K562 (cell line): ENCODE data around the gene TCF4. TPM values are rescaled to one million over a fixed set of nuclear protein-coding genes. Genes with fewer than 3 reads are reported as not detected.

Source experiments
- BRD4 ChIP-seq: fragments of 200-600 bp; sonication (generic); IDR thresholded peaks from 2 replicates; pipeline ENCODE4 v1.6.1; 2017; ENCODE audit warnings: inconsistent platforms
- C11orf30 ChIP-seq: fragments of 450-650 bp; IDR thresholded peaks from 2 replicates; pipeline ENCODE4 v1.6.1; 2016; ENCODE audit warnings: low read depth, mild to moderate bottlenecking
- DDX20 ChIP-seq: fragments of 450-650 bp; IDR thresholded peaks from 2 replicates; pipeline ENCODE4 v1.6.1; 2016; ENCODE audit warnings: missing genetic modification characterization, low read depth, mild to moderate bottlenecking, missing compliant biosample characterization, moderate library complexity
- EHMT2 ChIP-seq: fragments of 450-650 bp; IDR thresholded peaks from 2 replicates; pipeline ENCODE4 v1.6.1; 2018; ENCODE audit warnings: antibody characterized with exemption
- HDAC8 ChIP-seq: fragments of 450-650 bp; IDR thresholded peaks from 2 replicates; pipeline ENCODE4 v1.6.1; 2016; ENCODE audit warnings: mild to moderate bottlenecking, missing genetic modification characterization, moderate library complexity, missing compliant biosample characterization
- JUNB ChIP-seq: fragments of 450-650 bp; formaldehyde crosslinking; conservative IDR thresholded peaks from 2 replicates; pipeline ENCODE4 v1.4.0; 2020; ENCODE audit warnings: mild to moderate bottlenecking
- KDM1A ChIP-seq, 2 experiments: fragments of 450-650 bp; IDR thresholded peaks; 2 replicates each; pipeline ENCODE4 v1.6.1; 2016; ENCODE audit warnings: mild to moderate bottlenecking in 2 of 2
- MAFK ChIP-seq: IDR thresholded peaks from 2 replicates; pipeline ENCODE4 v1.6.1; 2011; ENCODE audit warnings: low read length, improper control_type of control experiment
- MBD2 ChIP-seq: sonication (generic); IDR thresholded peaks from 2 replicates; pipeline ENCODE4 v1.6.1; 2016; ENCODE audit warnings: low read depth, borderline replicate concordance
- NCOA4 ChIP-seq: fragments of 450-650 bp; IDR thresholded peaks from 2 replicates; pipeline ENCODE4 v1.6.1; 2018; ENCODE audit warnings: mild to moderate bottlenecking; ENCODE audit not compliant: partially characterized antibody
- NFYB ChIP-seq: IDR thresholded peaks from 2 replicates; pipeline ENCODE4 v1.6.1; 2011; ENCODE audit warnings: mild to moderate bottlenecking, moderate library complexity; ENCODE audit not compliant: insufficient read length; ENCODE audit errors: extremely low read depth
- RBM34 ChIP-seq: fragments of 200-400 bp; formaldehyde crosslinking; IDR thresholded peaks from 2 replicates; pipeline ENCODE4 v1.6.1; 2018; ENCODE audit warnings: low read length, borderline replicate concordance; ENCODE audit not compliant: insufficient read depth
- SNRNP70 ChIP-seq: fragments of 200-400 bp; formaldehyde crosslinking; optimal IDR thresholded peaks from 2 replicates; pipeline ENCODE3; 2017; ENCODE audit warnings: low read depth, low read length
- STAT5B ChIP-seq: fragments of 250-450 bp; sonication (Bioruptor Pico); IDR thresholded peaks from 2 replicates; pipeline ENCODE4 v1.8.0; 2021; ENCODE audit warnings: mild to moderate bottlenecking, inconsistent platforms
- TCF3 ChIP-seq: sonication (generic); formaldehyde crosslinking; IDR thresholded peaks from 2 replicates; pipeline ENCODE4 v1.4.0; 2020; ENCODE audit warnings: mild to moderate bottlenecking, missing genetic modification reagents
- TCFL5 ChIP-seq: fragments of 250-450 bp; sonication (Bioruptor Pico); conservative IDR thresholded peaks from 2 replicates; pipeline ENCODE4 v1.6.1; 2021; ENCODE audit warnings: mild to moderate bottlenecking, moderate library complexity, matching md5 sums
- ZNF212 ChIP-seq: fragments of 450-650 bp; formaldehyde crosslinking; IDR thresholded peaks from 2 replicates; pipeline ENCODE4 v1.4.0; 2020; ENCODE audit warnings: mild to moderate bottlenecking
- ZNF668 ChIP-seq: fragments of 250-450 bp; sonication (Bioruptor Pico); IDR thresholded peaks from 2 replicates; pipeline ENCODE4 v1.8.0; 2022; ENCODE audit warnings: mild to moderate bottlenecking, inconsistent platforms
- polyA plus RNA-seq, 8 experiments: library from polyadenylated mRNA; depleted of rRNA in 4 of 8; stranded (reverse) in 5 of 8; unstranded in 3 of 8; fragments of >200 nt; fragmentation: Nextera tagmentation in 2 of 8; fragmentation: Illumina TruSeq in 1 of 8; extraction: Ambion mirVana in 2 of 8; extraction: Trizol in 1 of 8; gene quantifications; 2 replicates each; pipeline versions ENCODE4 v1.2.1 to v1.2.3, GENCODE V29; 2011 to 2014; ENCODE audit warnings: inconsistent platforms in 1 of 8, missing spikeins in 1 of 8
- total RNA-seq, 7 experiments: library from RNA; depleted of rRNA in 6 of 7; stranded (reverse); fragments of >200 nt in 6 of 7; fragmentation: Illumina TruSeq in 2 of 7; extraction: Trizol in 2 of 7; gene quantifications; 2 replicates each; pipeline versions ENCODE4 v1.2.1 to v1.2.3, GENCODE V29; 2011 to 2021; ENCODE audit warnings: low replicate concordance in 1 of 7
- TF ChIP-seq, protein P1 (sequence below): fragments of 250-450 bp; sonication (Bioruptor Pico); IDR thresholded peaks from 2 replicates; pipeline ENCODE4 v1.8.0; 2022; ENCODE audit warnings: inconsistent platforms, mild to moderate bottlenecking, moderate library complexity, borderline replicate concordance
- TF ChIP-seq, protein P2 (sequence below): fragments of 450-650 bp; formaldehyde crosslinking; IDR thresholded peaks from 2 replicates; pipeline ENCODE4 v1.4.0; 2022; ENCODE audit warnings: mild to moderate bottlenecking, moderate library complexity
- TF ChIP-seq, protein P3 (sequence below): sonication (generic); formaldehyde crosslinking; IDR thresholded peaks from 2 replicates; pipeline ENCODE4 v1.8.1; 2022; ENCODE audit warnings: missing genetic modification reagents
- TF ChIP-seq, protein P4 (sequence below): fragments of 250-450 bp; sonication (Bioruptor Pico); IDR thresholded peaks from 2 replicates; pipeline ENCODE4 v1.4.0; 2020; ENCODE audit warnings: mild to moderate bottlenecking, moderate library complexity
- TF ChIP-seq, protein P5 (sequence below): fragments of 450-650 bp; formaldehyde crosslinking; IDR thresholded peaks from 2 replicates; pipeline ENCODE4 v1.4.0; 2020; ENCODE audit warnings: mild to moderate bottlenecking, moderate library complexity
- TF ChIP-seq, protein P6 (sequence below), 2 experiments: fragments of 450-650 bp; IDR thresholded peaks; 2 replicates each; pipeline ENCODE4 v1.6.1; 2016

TCF4 gene
- total and polyA plus RNA-seq, 9 of the 15 experiments (the other 6 are each of a cell fraction or from before 2014, with no cell fraction given): 4.8 to 24.7 (median 15.2) TPM

DNA sequence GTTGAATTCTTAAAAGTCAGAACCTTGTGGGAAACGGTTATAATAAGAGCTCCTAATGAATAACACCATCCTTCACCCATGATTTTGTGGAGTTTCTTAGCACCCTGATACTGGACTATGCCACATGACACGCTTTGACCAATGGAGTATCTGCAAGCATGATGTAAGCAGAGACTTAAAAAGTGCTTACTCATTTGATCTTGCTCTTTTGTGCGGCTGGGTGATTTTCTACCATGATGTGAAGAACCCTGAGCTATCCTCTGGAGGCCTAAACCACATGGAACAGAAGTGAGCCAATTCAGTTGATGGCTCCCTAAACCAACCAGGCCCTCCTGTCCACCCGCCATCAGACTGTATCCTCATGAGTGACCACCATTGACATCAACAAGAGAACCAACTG lies 70.9 kb downstream of the TCF4 start (continued):
- TF ChIP-seq, protein P1, sequence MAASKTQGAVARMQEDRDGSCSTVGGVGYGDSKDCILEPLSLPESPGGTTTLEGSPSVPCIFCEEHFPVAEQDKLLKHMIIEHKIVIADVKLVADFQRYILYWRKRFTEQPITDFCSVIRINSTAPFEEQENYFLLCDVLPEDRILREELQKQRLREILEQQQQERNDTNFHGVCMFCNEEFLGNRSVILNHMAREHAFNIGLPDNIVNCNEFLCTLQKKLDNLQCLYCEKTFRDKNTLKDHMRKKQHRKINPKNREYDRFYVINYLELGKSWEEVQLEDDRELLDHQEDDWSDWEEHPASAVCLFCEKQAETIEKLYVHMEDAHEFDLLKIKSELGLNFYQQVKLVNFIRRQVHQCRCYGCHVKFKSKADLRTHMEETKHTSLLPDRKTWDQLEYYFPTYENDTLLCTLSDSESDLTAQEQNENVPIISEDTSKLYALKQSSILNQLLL (CRISPR knock-in tag): no peak
- TF ChIP-seq, protein P2, sequence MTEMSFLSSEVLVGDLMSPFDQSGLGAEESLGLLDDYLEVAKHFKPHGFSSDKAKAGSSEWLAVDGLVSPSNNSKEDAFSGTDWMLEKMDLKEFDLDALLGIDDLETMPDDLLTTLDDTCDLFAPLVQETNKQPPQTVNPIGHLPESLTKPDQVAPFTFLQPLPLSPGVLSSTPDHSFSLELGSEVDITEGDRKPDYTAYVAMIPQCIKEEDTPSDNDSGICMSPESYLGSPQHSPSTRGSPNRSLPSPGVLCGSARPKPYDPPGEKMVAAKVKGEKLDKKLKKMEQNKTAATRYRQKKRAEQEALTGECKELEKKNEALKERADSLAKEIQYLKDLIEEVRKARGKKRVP: no peak
- TF ChIP-seq EHMT2 (peak; percentile 62; the same call in 1 of the 2 replicates), MBD2 (no peak), JUNB (CRISPR knock-in tag) (no peak), KDM1A (IDR thresholded peaks at IDR 0.05) (no peak), STAT5B (CRISPR knock-in tag) (no peak), DDX20 (tag) (no peak), TCFL5 (CRISPR knock-in tag) (no peak), C11orf30 (peak; percentile 94), ZNF668 (CRISPR knock-in tag) (no peak), NFYB (no peak), TCF3 (CRISPR knock-in tag) (no peak), SNRNP70 (no peak), MAFK (peak; percentile 61; the same call in 1 of the 2 replicates), HDAC8 (no peak), NCOA4 (no peak), RBM34 (no peak), ZNF212 (CRISPR knock-in tag) (no peak), BRD4 (no peak)
- TF ChIP-seq, protein P3, sequence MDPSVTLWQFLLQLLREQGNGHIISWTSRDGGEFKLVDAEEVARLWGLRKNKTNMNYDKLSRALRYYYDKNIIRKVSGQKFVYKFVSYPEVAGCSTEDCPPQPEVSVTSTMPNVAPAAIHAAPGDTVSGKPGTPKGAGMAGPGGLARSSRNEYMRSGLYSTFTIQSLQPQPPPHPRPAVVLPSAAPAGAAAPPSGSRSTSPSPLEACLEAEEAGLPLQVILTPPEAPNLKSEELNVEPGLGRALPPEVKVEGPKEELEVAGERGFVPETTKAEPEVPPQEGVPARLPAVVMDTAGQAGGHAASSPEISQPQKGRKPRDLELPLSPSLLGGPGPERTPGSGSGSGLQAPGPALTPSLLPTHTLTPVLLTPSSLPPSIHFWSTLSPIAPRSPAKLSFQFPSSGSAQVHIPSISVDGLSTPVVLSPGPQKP (CRISPR knock-in tag): no peak
- TF ChIP-seq, protein P4, sequence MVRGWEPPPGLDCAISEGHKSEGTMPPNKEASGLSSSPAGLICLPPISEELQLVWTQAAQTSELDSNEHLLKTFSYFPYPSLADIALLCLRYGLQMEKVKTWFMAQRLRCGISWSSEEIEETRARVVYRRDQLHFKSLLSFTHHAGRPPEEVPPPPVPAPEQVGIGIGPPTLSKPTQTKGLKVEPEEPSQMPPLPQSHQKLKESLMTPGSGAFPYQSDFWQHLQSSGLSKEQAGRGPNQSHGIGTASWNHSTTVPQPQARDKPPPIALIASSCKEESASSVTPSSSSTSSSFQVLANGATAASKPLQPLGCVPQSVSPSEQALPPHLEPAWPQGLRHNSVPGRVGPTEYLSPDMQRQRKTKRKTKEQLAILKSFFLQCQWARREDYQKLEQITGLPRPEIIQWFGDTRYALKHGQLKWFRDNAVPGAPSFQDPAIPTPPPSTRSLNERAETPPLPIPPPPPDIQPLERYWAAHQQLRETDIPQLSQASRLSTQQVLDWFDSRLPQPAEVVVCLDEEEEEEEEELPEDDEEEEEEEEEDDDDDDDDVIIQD (CRISPR knock-in tag): no peak
- TF ChIP-seq, protein P5, sequence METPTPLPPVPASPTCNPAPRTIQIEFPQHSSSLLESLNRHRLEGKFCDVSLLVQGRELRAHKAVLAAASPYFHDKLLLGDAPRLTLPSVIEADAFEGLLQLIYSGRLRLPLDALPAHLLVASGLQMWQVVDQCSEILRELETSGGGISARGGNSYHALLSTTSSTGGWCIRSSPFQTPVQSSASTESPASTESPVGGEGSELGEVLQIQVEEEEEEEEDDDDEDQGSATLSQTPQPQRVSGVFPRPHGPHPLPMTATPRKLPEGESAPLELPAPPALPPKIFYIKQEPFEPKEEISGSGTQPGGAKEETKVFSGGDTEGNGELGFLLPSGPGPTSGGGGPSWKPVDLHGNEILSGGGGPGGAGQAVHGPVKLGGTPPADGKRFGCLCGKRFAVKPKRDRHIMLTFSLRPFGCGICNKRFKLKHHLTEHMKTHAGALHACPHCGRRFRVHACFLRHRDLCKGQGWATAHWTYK (CRISPR knock-in tag): no peak
- TF ChIP-seq, protein P6, sequence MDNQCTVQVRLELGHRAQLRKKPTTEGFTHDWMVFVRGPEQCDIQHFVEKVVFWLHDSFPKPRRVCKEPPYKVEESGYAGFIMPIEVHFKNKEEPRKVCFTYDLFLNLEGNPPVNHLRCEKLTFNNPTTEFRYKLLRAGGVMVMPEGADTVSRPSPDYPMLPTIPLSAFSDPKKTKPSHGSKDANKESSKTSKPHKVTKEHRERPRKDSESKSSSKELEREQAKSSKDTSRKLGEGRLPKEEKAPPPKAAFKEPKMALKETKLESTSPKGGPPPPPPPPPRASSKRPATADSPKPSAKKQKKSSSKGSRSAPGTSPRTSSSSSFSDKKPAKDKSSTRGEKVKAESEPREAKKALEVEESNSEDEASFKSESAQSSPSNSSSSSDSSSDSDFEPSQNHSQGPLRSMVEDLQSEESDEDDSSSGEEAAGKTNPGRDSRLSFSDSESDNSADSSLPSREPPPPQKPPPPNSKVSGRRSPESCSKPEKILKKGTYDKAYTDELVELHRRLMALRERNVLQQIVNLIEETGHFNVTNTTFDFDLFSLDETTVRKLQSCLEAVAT (IDR thresholded peaks at IDR 0.05): no peak
